Glomerular visceral epithelial cell (primary cell): Measurements from ENCODE around the gene PCDHB8.
"Not testable (repeated sequence)": the region's sequence is repeated elsewhere in the genome, so short reads cannot be mapped to it uniquely, and the experiment has no call there.

Experiments
- DNase-seq: peaks from one replicate; pipeline ENCODE4 v3.0.0-alpha.2; 2016; ENCODE audit errors: extremely low spot score

Gene PCDHB8

DNA sequence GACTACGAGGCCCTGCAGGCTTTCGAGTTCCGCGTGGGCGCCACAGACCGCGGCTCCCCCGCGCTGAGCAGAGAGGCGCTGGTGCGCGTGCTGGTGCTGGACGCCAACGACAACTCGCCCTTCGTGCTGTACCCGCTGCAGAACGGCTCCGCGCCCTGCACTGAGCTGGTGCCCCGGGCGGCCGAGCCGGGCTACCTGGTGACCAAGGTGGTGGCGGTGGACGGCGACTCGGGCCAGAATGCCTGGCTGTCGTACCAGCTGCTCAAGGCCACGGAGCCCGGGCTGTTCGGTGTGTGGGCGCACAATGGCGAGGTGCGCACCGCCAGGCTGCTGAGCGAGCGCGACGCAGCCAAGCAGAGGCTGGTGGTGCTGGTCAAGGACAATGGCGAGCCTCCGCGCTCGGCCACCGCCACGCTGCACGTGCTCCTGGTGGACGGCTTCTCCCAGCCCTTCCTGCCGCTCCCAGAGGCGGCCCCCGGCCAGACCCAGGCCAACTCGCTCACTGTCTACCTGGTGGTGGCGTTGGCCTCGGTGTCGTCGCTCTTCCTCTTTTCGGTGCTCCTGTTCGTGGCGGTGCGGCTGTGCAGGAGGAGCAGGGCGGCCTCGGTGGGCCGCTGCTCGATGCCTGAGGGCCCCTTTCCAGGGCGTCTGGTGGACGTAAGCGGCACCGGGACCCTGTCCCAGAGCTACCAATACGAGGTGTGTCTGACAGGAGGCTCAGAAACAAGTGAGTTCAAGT, 6.7 kb downstream of the PCDHB8 start:
- not testable (repeated sequence) for DNase-seq

DNA sequence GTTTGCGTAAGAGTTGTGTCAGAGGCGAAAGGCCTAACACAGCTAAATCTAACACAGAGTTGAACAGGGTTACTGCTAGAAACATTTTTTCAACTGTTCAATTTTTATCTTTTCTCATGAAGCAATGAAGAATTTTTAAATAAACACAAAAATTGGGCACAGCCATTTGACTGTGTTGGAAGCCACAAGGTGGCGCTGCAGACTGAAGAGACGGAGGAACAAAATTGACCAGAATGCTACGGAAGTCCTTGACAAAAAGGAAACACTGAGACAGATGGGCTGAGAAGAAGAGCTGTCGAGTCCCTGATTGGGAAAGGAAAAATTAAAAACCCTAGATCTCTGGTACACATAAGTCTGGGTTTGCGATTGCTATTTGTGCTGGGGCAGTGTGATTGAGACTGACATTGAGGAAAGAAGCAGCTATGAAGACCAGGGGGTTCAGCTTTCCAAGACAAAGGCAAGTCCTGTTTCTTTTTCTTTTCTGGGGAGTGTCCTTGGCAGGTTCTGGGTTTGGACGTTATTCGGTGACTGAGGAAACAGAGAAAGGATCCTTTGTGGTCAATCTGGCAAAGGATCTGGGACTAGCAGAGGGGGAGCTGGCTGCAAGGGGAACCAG, 9.4 kb downstream of the PCDHB8 start, which contains the start of gene PCDHB9:
TSS of gene PCDHB9 (plus strand) at position 265 of the 616 bp plus-strand sequence. CDS start at position 423, 158 bp downstream.
- no peak for DNase-seq

DNA sequence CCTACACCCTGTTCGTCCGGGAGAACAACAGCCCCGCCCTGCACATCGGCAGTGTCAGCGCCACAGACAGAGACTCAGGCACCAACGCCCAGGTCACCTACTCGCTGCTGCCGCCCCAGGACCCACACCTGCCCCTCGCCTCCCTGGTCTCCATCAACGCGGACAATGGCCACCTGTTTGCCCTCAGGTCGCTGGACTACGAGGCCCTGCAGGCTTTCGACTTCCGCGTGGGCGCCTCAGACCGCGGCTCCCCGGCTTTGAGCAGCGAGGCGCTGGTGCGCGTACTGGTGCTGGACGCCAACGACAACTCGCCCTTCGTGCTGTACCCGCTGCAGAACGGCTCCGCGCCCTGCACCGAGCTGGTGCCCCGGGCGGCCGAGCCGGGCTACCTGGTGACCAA, 11.1 kb downstream of the PCDHB8 start:
- not testable (repeated sequence) for DNase-seq

GRCh38 chr5:141189131-141189530, 11.5 kb downstream of the PCDHB8 start:
- DNase-seq, result not testable (repeated sequence)

DNA sequence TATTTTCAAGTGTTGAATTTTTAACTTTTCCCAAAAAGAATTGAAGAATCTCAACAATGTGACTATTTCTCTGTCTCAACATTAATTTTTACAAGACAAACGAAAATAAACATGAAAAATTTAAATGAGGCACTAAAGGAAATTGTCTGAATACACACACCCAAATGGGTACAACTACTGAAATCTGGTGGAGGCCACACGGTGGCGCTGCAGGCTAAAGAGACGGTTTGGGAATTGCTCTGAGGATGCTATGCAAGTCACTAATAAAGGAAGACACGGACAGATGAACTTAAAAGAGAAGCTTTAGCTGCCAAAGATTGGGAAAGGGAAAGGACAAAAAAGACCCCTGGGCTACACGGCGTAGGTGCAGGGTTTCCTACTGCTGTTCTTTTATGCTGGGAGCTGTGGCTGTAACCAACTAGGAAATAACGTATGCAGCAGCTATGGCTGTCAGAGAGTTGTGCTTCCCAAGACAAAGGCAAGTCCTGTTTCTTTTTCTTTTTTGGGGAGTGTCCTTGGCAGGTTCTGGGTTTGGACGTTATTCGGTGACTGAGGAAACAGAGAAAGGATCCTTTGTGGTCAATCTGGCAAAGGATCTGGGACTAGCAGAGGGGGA, 14.6 kb downstream of the PCDHB8 start, which contains the start of gene PCDHB10:
TSS of gene PCDHB10 (plus strand) at position 244 of the 616 bp plus-strand sequence. CDS start at position 444, 200 bp downstream.
- peak; percentile 43 for DNase-seq

DNA sequence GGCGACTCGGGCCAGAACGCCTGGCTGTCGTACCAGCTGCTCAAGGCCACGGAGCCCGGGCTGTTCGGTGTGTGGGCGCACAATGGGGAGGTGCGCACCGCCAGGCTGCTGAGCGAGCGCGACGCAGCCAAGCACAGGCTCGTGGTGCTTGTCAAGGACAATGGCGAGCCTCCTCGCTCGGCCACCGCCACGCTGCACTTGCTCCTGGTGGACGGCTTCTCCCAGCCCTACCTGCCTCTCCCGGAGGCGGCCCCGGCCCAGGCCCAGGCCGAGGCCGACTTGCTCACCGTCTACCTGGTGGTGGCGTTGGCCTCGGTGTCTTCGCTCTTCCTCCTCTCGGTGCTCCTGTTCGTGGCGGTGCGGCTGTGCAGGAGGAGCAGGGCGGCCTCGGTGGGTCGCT, 16.7 kb downstream of the PCDHB8 start:
- DNase-seq, result not testable (repeated sequence)

GRCh38 chr5:141196363-141196762, 18.8 kb downstream of the PCDHB8 start:
- no peak for DNase-seq

DNA sequence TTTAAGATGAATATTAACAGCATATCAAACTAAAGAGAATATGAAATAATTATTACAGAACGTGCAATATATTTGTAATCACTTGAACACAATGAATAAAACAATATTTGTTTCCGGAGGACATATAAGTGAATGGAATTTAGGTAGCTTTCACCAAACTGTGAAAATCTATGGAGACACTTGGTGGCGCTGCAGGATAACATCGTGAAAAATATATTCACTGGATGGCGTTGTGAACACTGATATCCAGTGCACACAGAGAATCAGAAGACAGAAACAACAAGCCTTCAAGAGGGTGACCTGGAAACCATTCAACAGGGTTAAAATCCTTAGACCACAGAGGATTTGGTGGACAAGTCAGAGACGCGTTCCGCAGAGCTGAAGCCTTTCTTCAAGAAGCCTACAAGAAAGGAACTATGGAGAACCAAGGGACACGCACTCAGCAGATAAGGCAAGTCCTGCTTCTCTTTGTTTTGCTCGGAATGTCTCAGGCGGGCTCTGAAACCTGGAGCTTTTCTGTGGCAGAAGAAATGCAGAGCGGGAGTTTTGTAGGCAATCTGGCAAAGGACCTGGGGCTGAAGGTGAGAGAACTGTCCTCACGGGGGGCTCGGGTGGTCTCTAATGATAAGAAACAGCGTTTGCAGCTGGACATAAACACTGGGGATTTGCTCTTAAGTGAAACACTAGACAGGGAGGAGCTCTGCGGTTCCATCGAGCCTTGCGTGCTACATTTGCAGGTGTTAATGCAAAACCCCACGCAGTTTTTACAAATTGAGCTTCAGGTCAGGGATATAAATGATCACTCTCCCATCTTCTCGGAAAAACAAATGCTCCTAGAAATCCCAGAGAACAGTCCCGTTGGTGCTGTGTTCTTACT, 22.0 kb downstream of the PCDHB8 start, which contains the start of gene PCDHB11:
TSS of gene PCDHB11 (plus strand) at position 269 of the 877 bp plus-strand sequence. CDS start at position 417, 148 bp downstream.
- peak; percentile 40 for DNase-seq

DNA sequence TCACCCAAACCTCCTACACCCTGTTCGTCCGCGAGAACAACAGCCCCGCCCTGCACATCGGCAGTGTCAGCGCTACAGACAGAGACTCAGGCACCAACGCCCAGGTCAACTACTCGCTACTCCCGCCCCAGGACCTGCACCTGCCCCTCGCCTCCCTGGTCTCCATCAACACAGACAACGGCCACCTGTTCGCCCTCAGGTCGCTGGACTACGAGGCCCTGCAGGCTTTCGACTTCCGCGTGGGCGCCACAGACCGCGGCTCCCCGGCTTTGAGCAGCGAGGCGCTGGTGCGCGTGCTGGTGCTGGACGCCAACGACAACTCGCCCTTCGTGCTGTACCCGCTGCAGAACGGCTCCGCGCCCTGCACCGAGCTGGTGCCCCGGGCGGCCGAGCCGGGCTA, 23.5 kb downstream of the PCDHB8 start:
- not testable (repeated sequence) for DNase-seq

GRCh38 chr5:141201646-141202045, 24.1 kb downstream of the PCDHB8 start:
- not testable (repeated sequence) for DNase-seq

- DNase-seq, result peak; percentile 15
Observed at GRCh38 chr5:141208478-141208877, 30.9 kb downstream of the PCDHB8 start, which contains the start of gene PCDHB12. TSS of gene PCDHB12 (plus strand) at chr5:141208719. CDS start at chr5:141208908, 189 bp downstream.

GRCh38 chr5:141210281-141210680, 32.7 kb downstream of the PCDHB8 start:
- DNase-seq, result not testable (repeated sequence)

- not testable (repeated sequence) for DNase-seq
Observed at GRCh38 chr5:141210849-141211248, 33.3 kb downstream of the PCDHB8 start.

DNA sequence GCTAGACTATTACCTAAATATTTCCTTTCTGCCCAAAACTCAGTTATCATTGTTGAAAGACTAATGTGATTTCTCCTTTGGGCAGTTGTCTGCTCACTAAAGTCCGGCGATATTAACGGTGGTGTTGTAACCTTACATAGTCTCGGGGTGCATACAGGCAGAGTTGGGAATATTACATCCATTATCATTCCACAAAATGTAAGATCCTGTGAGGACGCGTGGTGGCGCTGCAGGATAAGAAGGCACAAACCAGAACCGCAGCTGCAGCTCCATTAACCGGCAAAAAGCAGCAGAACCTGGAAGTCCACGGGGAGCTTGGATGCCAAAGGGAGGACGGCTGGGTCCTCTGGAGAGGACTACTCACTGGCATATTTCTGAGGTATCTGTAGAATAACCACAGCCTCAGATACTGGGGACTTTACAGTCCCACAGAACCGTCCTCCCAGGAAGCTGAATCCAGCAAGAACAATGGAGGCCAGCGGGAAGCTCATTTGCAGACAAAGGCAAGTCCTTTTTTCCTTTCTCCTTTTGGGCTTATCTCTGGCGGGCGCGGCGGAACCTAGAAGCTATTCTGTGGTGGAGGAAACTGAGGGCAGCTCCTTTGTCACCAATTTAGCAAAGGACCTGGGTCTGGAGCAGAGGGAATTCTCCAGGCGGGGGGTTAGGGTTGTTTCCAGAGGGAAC, 36.2 kb downstream of the PCDHB8 start, which contains the start of gene PCDHB13:
TSS of gene PCDHB13 (plus strand) at position 264 of the 684 bp plus-strand sequence. CDS start at position 469, 205 bp downstream.
- peak; percentile 54 for DNase-seq

DNA sequence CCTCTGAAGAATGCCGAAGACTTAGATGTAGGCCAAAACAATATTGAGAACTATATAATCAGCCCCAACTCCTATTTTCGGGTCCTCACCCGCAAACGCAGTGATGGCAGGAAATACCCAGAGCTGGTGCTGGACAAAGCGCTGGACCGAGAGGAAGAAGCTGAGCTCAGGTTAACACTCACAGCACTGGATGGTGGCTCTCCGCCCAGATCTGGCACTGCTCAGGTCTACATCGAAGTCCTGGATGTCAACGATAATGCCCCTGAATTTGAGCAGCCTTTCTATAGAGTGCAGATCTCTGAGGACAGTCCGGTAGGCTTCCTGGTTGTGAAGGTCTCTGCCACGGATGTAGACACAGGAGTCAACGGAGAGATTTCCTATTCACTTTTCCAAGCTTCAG, 37.0 kb downstream of the PCDHB8 start:
- not testable (repeated sequence) for DNase-seq

- DNase-seq, result not testable (repeated sequence)
Observed at GRCh38 chr5:141215504-141215903, 37.9 kb downstream of the PCDHB8 start.

DNA sequence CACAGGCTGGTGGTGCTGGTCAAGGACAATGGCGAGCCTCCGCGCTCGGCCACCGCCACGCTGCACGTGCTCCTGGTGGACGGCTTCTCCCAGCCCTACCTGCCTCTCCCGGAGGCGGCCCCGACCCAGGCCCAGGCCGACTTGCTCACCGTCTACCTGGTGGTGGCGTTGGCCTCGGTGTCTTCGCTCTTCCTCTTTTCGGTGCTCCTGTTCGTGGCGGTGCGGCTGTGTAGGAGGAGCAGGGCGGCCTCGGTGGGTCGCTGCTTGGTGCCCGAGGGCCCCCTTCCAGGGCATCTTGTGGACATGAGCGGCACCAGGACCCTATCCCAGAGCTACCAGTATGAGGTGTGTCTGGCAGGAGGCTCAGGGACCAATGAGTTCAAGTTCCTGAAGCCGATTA, 38.4 kb downstream of the PCDHB8 start:
- DNase-seq, result not testable (repeated sequence)

DNA sequence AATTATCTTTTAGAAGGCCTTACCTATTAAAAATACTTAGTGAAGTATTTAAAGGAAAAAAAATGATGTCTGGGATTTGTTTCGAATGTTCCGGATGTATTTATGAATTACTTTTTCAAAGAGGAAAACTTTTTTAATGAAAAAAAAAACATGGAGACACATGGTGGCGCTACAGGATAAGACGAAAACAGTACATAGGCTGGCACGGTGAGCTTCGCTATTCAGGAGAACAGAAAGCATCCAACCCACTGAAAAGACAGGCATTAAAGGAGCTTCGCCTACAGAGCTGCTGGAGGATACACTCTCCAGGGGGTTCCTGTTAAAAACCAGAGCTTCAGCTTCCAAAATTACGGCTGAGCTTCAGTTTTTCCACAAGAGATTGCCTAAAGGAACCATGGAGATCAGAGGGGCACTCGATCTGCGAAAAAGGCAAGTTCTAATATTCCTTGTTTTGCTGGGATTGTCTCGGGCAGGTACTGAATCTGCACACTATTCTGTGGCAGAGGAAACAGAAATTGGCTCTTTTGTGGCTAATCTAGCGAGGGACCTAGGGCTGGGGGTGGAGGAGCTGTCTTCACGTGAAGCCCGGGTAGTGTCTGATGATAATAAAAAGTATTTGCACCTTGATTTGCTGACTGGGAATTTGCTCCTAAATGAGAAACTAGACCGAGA, 45.7 kb downstream of the PCDHB8 start, which contains the start of gene PCDHB14:
TSS of gene PCDHB14 (plus strand) at position 232 of the 672 bp plus-strand sequence. CDS start at position 395, 163 bp downstream.
- DNase-seq, result peak; percentile 43

DNA sequence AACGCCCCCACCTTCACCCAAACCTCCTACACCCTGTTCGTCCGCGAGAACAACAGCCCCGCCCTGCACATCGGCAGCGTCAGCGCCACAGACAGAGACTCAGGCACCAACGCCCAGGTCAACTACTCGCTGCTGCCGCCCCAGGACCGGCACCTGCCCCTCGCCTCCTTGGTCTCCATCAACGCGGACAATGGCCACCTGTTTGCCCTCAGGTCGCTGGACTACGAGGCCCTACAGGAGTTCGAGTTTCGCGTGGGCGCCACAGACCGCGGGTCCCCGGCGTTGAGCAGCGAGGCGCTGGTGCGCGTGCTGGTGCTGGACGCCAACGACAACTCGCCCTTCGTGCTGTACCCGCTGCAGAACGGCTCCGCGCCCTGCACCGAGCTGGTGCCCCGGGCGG, 47.3 kb downstream of the PCDHB8 start:
- DNase-seq, result not testable (repeated sequence)

- DNase-seq, result not testable (repeated sequence)
Observed at GRCh38 chr5:141225421-141225820, 47.8 kb downstream of the PCDHB8 start.
